OCI-LY1 (cell line): Measurements from ENCODE around the gene SEMA3D.

Experiments used
- CTCF ChIP-seq: fragments of 200-600 bp; sonication (generic), shearing (Covaris generic); IDR thresholded peaks from 2 replicates; pipeline ENCODE4 v1.5.1; 2017; ENCODE audit warnings: mild to moderate bottlenecking, antibody characterized with exemption, low read length, moderate library complexity, mixed read lengths
- EZH2 ChIP-seq: fragments of 200-600 bp; sonication (generic), shearing (Covaris generic); IDR thresholded peaks from 2 replicates; pipeline ENCODE4 v1.8.0; 2017; ENCODE audit warnings: borderline replicate concordance, mixed run types, mild to moderate bottlenecking, antibody characterized with exemption, low read length, moderate library complexity, mixed read lengths

DNA sequence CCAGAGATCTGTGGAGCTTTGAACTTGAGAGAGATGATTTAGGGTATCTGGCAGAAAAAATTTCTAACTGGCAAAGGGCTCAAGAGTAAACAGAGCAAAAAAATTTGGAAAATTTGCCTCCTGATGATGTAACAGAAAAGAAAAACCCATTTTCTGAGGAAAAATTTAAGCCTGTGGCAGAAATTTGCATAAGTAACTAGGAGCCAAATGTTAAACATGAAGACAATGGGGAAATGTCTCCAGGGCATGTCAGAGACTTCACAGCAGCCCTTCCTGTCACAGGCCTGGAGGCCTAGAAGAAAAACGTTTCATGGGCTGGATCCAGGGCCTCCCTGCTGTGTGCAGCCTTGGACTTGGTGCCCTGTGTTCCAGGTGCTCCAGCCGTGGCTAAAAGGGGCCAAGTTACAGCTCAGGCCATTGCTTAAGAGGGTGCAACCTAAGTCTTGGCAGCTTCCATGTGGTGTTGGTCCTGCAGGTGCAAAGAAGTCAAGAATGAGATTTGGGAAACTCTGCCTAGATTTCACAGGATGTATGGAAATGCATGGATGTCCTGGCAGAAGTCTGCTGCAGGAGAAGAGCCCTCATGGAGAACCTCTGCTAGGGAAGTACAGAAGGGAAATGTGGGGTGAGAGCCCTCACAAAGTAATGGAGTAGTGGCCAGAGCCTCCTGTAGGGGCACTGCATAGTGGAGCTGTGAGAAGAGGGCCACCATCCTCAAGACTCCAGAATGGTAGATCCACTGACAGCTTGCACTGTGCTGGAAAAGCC is 8.1 kb downstream of the SEMA3D start:
- TF ChIP-seq CTCF (no peak), EZH2 (no peak)
